Caco-2 (cell line): ENCODE data around the gene MEGF6. TPM values are rescaled to one million over a fixed set of nuclear protein-coding genes. Genes with fewer than 3 reads are reported as not detected.

ENCODE experiments used
- BruUV-seq: library from RNA; stranded (reverse); fragments of 400-500 nt; replicated peaks from 2 replicates; lab custom pipeline; 2021; lab: Mats Ljungman, UMichigan
- CTCF ChIA-PET: fragments of 300-600 bp; sonication (Branson Sonifier 250); formaldehyde crosslinking; loops from one replicate; lab custom pipeline; 2022; ENCODE audit warnings: antibody characterized with exemption; lab: Charles Lee
- POLR2A ChIA-PET: fragments of 300-600 bp; sonication (Branson Sonifier 250); formaldehyde crosslinking; loops from one replicate; lab custom pipeline; 2022; ENCODE audit warnings: antibody characterized with exemption; lab: Charles Lee
- DNase-seq, 2 experiments: peaks; one replicate each; pipeline versions ENCODE4 v3.0.0 to v3.0.0-alpha.2; 2020 to 2022
- H3K27me3 ChIP-seq: replicated peaks from 2 replicates; pipeline ENCODE4 v1.6.0; 2011; ENCODE audit warnings: low read length; ENCODE audit not compliant: control insufficient read depth, insufficient read depth
- H3K36me3 ChIP-seq: 2 replicates; pipeline ENCODE4 v1.5.1; 2011; ENCODE audit warnings: low read length; ENCODE audit not compliant: control insufficient read depth, insufficient read depth
- H3K4me1 ChIP-seq: fragments of 250-450 bp; sonication (Bioruptor Pico); 2 replicates; pipeline ENCODE4 v1.5.1; 2020; ENCODE audit warnings: mild to moderate bottlenecking
- H3K4me3 ChIP-seq: 2 replicates; pipeline ENCODE4 v1.5.1; 2011; ENCODE audit warnings: low read depth, mild to moderate bottlenecking, control low read depth, low read length
- H3K9me3 ChIP-seq: fragments of 250-450 bp; sonication (Bioruptor Pico); 2 replicates; pipeline ENCODE4 v1.5.1; 2020; ENCODE audit warnings: mild to moderate bottlenecking, moderate library complexity
- H3K27ac Mint-ChIP-seq: one replicate; pipeline ENCODE4 v1.8.0; 2022; ENCODE audit warnings: mixed read lengths; ENCODE audit not compliant: unreplicated experiment
- H3K27me3 Mint-ChIP-seq: one replicate; pipeline ENCODE4 v1.8.0; 2022; ENCODE audit warnings: mixed read lengths; ENCODE audit not compliant: insufficient read depth, unreplicated experiment
- H3K36me3 Mint-ChIP-seq: one replicate; pipeline ENCODE4 v1.8.0; 2022; ENCODE audit warnings: mild to moderate bottlenecking, mixed read lengths; ENCODE audit not compliant: insufficient read depth, unreplicated experiment
- H3K4me1 Mint-ChIP-seq: one replicate; pipeline ENCODE4 v1.8.0; 2022; ENCODE audit warnings: low read depth, mixed read lengths; ENCODE audit not compliant: unreplicated experiment
- H3K4me3 Mint-ChIP-seq: one replicate; pipeline ENCODE4 v1.8.0; 2022; ENCODE audit warnings: mild to moderate bottlenecking, moderate library complexity, mixed read lengths; ENCODE audit not compliant: unreplicated experiment
- H3K9me3 Mint-ChIP-seq: one replicate; pipeline ENCODE4 v1.8.0; 2022; ENCODE audit warnings: mixed read lengths; ENCODE audit not compliant: unreplicated experiment
- intact Hi-C: fragments of 100-400 bp; cut with micrococcal nuclease; formaldehyde crosslinking; loops from one replicate; pipeline ENCODE4 v1.10.0; 2022; ENCODE audit not compliant: unreplicated experiment
- total RNA-seq: library from RNA; stranded (reverse); gene quantifications from 2 replicates; pipeline ENCODE4 v1.2.3, GENCODE V29; 2022
- TF ChIP-seq, protein P1 (sequence below), 2 experiments: fragments of 200-600 bp in 1 of 2; IDR thresholded peaks; 1 replicate in 1 of 2; 2 replicates in 1 of 2; pipeline versions ENCODE4 v1.5.1 to v1.8.0; 2011 to 2022; ENCODE audit warnings: antibody characterized with exemption in 1 of 2, control low read depth in 1 of 2, inconsistent platforms in 1 of 2, low read depth in 1 of 2, low read length in 1 of 2, mild to moderate bottlenecking in 1 of 2, moderate library complexity in 1 of 2; ENCODE audit not compliant: insufficient read depth in 1 of 2, severe bottlenecking in 1 of 2, unreplicated experiment in 1 of 2

Gene MEGF6
- total RNA-seq, 1 experiment from 2014 or later: 13.3 TPM

DNA sequence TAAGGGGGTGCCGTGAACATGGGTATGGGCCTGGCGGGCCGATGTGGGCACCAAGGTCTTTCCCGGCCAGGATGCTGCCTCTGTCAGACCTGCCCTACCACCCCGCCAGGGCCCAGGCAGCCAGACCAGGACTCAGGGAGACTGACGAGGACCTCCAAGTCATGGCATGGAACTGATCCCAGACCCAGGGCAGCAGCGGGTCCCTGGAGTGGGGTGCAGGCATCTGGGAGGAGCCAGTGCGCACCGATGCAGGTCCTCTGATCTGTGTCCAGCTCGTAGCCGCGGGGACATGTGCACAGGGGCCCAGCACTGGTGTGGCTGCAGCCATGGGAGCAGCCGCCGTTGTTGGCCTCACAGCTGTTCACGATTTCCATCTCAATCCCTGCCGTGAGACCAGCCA is 100.0 kb downstream of the MEGF6 start:
- Mint-ChIP-seq H3K27ac (no peak overlapping the region), H3K4me3 (no peak overlapping the region), H3K36me3 (no peaks in the 10 kb centered on the region), H3K9me3 (no peaks in the 10 kb centered on the region), H3K4me1 (no peaks in the 10 kb centered on the region), H3K27me3 (no peaks in the 10 kb centered on the region)
- TF ChIP-seq, protein P1, sequence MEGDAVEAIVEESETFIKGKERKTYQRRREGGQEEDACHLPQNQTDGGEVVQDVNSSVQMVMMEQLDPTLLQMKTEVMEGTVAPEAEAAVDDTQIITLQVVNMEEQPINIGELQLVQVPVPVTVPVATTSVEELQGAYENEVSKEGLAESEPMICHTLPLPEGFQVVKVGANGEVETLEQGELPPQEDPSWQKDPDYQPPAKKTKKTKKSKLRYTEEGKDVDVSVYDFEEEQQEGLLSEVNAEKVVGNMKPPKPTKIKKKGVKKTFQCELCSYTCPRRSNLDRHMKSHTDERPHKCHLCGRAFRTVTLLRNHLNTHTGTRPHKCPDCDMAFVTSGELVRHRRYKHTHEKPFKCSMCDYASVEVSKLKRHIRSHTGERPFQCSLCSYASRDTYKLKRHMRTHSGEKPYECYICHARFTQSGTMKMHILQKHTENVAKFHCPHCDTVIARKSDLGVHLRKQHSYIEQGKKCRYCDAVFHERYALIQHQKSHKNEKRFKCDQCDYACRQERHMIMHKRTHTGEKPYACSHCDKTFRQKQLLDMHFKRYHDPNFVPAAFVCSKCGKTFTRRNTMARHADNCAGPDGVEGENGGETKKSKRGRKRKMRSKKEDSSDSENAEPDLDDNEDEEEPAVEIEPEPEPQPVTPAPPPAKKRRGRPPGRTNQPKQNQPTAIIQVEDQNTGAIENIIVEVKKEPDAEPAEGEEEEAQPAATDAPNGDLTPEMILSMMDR (IDR thresholded peaks at IDR 0.05; ENCODE audit: insufficient read depth in 1 of 2, low read depth in 1 of 2, low read length in 1 of 2, severe bottlenecking in 1 of 2, unreplicated experiment in 1 of 2): no peak
- intact Hi-C loops: no loop called here
- Histone ChIP-seq H3K36me3 (no peaks in the 10 kb centered on the region), H3K9me3 (no peaks in the 10 kb centered on the region), H3K4me3 (no peak overlapping the region), H3K4me1 (no peaks in the 10 kb centered on the region), H3K27me3 (no peaks in the 10 kb centered on the region)
- ChIA-PET CTCF (no interaction called here), POLR2A (no interaction called here)
- no TSS peak for BruUV-seq
- DNase-seq: no peak

DNA sequence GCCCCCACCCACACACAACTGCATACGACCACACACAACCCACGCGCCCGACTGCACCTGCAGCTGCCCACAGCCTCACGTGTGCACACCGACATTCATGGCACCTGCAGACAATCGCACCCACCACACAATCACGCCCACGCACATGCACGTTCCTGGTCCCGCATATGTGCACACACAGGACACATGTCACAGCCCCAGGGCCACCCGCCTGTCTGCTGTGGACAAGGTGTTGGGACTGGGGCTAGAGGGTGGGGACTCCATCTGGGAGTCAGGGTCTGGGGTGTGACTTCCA is 100.4 kb downstream of the MEGF6 start:
- Mint-ChIP-seq H3K9me3 (no peaks in the 10 kb centered on the region), H3K36me3 (no peaks in the 10 kb centered on the region), H3K27ac (no peak overlapping the region), H3K4me1 (no peaks in the 10 kb centered on the region), H3K27me3 (no peaks in the 10 kb centered on the region), H3K4me3 (no peak overlapping the region)
- no TSS peak for BruUV-seq
- Histone ChIP-seq H3K36me3 (no peaks in the 10 kb centered on the region), H3K9me3 (no peaks in the 10 kb centered on the region), H3K4me1 (no peaks in the 10 kb centered on the region), H3K27me3 (no peaks in the 10 kb centered on the region), H3K4me3 (no peak overlapping the region)
- DNase-seq: no peak
- POLR2A ChIA-PET: no interaction called here
- TF ChIP-seq, protein P1 (IDR thresholded peaks at IDR 0.05; ENCODE audit: insufficient read depth in 1 of 2, low read depth in 1 of 2, low read length in 1 of 2, severe bottlenecking in 1 of 2, unreplicated experiment in 1 of 2): no peak
- intact Hi-C loops: no loop called here
- CTCF ChIA-PET: no interaction called here

DNA sequence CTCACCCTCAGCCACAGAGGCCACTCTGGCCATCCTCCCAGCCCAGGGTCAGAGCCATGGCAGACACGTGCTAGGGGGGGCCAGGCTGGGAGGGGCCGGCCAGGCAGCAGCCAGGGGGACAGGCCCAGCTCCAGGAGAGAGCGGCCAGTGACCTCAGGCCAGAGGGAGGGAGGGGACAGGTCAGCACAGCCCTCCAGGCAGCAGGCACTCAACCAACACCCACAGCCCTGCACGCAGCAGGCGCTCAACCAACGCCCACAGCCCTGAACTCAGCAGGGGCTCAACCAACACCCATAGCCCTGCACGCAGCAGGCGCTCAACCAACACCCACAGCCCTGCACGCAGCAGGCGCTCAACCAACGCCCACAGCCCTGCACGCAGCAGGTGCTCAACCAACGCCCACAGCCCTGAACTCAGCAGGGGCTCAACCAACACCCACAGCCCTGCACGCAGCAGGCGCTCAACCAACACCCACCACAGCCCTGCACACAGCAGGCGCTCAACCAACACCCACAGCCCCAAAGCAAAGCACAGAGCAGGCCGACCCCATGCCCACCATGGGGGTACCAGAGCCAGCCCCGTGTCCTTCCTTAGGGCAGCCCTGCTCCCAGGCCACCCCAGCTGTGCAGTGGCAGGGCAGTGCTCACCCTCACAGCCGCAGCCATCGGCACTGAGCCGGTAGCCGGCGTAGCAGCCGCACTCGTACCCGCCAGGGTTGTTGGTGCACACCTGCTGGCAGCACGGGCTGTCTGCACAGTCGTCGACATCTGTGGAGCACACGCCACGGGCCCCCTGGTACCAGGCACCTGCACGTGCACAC is 101.0 kb downstream of the MEGF6 start:
- H3K4me1 Mint-ChIP-seq: no peaks in the 10 kb centered on the region
- Histone ChIP-seq H3K4me1 (no peaks in the 10 kb centered on the region), H3K27me3 (no peaks in the 10 kb centered on the region), H3K4me3 (no peak overlapping the region), H3K36me3 (no peaks in the 10 kb centered on the region), H3K9me3 (no peaks in the 10 kb centered on the region)
- no peak overlapping the region for H3K27ac Mint-ChIP-seq
- no TSS peak for BruUV-seq
- no peaks in the 10 kb centered on the region for H3K9me3 Mint-ChIP-seq
- DNase-seq: no peak
- CTCF ChIA-PET: no interaction called here
- POLR2A ChIA-PET: interaction anchor here (0.5 kb wide), 1 partner anchor 236 kb away, joined by 4 read pairs; no protein-coding TSS in a partner anchor
- TF ChIP-seq, protein P1 (IDR thresholded peaks at IDR 0.05; ENCODE audit: insufficient read depth in 1 of 2, low read depth in 1 of 2, low read length in 1 of 2, severe bottlenecking in 1 of 2, unreplicated experiment in 1 of 2): no peak
- intact Hi-C loops: no loop called here
- H3K27me3 Mint-ChIP-seq: no peaks in the 10 kb centered on the region
- H3K36me3 Mint-ChIP-seq: no peaks in the 10 kb centered on the region
- H3K4me3 Mint-ChIP-seq: no peak overlapping the region
